GM23248 (cell line): ENCODE results near the gene FA2H. TPM values are rescaled to one million over a fixed set of nuclear protein-coding genes. Genes with fewer than 3 reads are reported as not detected.

Experiments
- DNase-seq: peaks from one replicate; pipeline ENCODE4 v3.0.0-alpha.2; 2015
- H2AFZ ChIP-seq: fragments of 200-600 bp; sonication (generic); 2 replicates; pipeline ENCODE4 v1.6.1; 2016; ENCODE audit warnings: antibody characterized with exemption
- H3F3A ChIP-seq: fragments of 200-600 bp; sonication (generic); 2 replicates; pipeline ENCODE4 v1.6.1; 2016; ENCODE audit warnings: mild to moderate bottlenecking, antibody characterized with exemption, mixed run types; ENCODE audit not compliant: insufficient read depth
- H3K27ac ChIP-seq: fragments of 200-600 bp; sonication (generic); 2 replicates; pipeline ENCODE4 v1.5.1; 2016; ENCODE audit warnings: mild to moderate bottlenecking
- H3K27me3 ChIP-seq: fragments of 200-600 bp; sonication (generic); replicated peaks from 2 replicates; pipeline ENCODE4 v1.6.1; 2016; ENCODE audit warnings: mild to moderate bottlenecking; ENCODE audit not compliant: insufficient read depth
- H3K36me3 ChIP-seq: fragments of 200-600 bp; sonication (generic); 2 replicates; pipeline ENCODE4 v1.6.1; 2016; ENCODE audit warnings: low read depth, mild to moderate bottlenecking
- H3K4me1 ChIP-seq: fragments of 200-600 bp; sonication (generic); 2 replicates; pipeline ENCODE4 v1.6.1; 2016; ENCODE audit warnings: mild to moderate bottlenecking; ENCODE audit not compliant: insufficient read depth
- H3K4me2 ChIP-seq: fragments of 200-600 bp; sonication (generic); one replicate; pipeline ENCODE4 v1.6.1; 2016; ENCODE audit warnings: mild to moderate bottlenecking; ENCODE audit not compliant: unreplicated experiment
- H3K4me3 ChIP-seq: fragments of 200-600 bp; sonication (generic); 2 replicates; pipeline ENCODE4 v1.5.1; 2016; ENCODE audit warnings: mild to moderate bottlenecking
- H3K79me2 ChIP-seq: fragments of 200-600 bp; sonication (generic); 2 replicates; pipeline ENCODE4 v1.6.1; 2016; ENCODE audit warnings: mild to moderate bottlenecking; ENCODE audit not compliant: insufficient read depth
- H3K9ac ChIP-seq: fragments of 200-600 bp; sonication (generic); 2 replicates; pipeline ENCODE4 v1.6.1; 2016; ENCODE audit warnings: mild to moderate bottlenecking
- H3K9me2 ChIP-seq: fragments of 200-600 bp; sonication (generic); 2 replicates; pipeline ENCODE4 v1.6.1; 2016; ENCODE audit warnings: mixed run types, mild to moderate bottlenecking, moderate library complexity; ENCODE audit not compliant: insufficient read depth
- H3K9me3 ChIP-seq: fragments of 200-600 bp; sonication (generic); one replicate; pipeline ENCODE4 v1.6.1; 2017; ENCODE audit warnings: low read depth
- H4K20me1 ChIP-seq: fragments of 200-600 bp; sonication (generic); 2 replicates; pipeline ENCODE4 v1.6.0; 2016; ENCODE audit not compliant: insufficient read depth
- EZH2 ChIP-seq: fragments of 200-600 bp; sonication (generic); IDR thresholded peaks from 2 replicates; pipeline ENCODE4 v1.6.1; 2018; ENCODE audit warnings: antibody characterized with exemption, mild to moderate bottlenecking; ENCODE audit not compliant: insufficient read depth, poor library complexity, severe bottlenecking
- EZH2phosphoT487 ChIP-seq: fragments of 200-600 bp; sonication (generic); IDR thresholded peaks from 2 replicates; pipeline ENCODE4 v1.6.1; 2018; ENCODE audit warnings: antibody characterized with exemption, moderate library complexity, mild to moderate bottlenecking, low read depth; ENCODE audit not compliant: insufficient read depth
- WGBS, 2 experiments: methylation state at CpG; one replicate each; pipeline ENCODE4 v1.1.6; 2015 to 2017; ENCODE audit warnings: low lambda C conversion rate in 2 of 2, low coverage in 1 of 2; ENCODE audit errors: missing lambda C conversion rate in 2 of 2; 5-methylcytosine and 5-hydroxymethylcytosine counted together
- in situ Hi-C: fragments of 300-500 bp; cut with MboI; formaldehyde crosslinking; loops from 2 replicates; pipeline ENCODE4 v1.15.0; 2020
- polyA plus RNA-seq: library from polyadenylated mRNA; unstranded; fragments of >200 nt; fragmentation: Nextera tagmentation; extraction: Ambion mirVana; gene quantifications from 2 replicates; pipeline ENCODE4 v1.2.1, GENCODE V29; 2016
- total RNA-seq: library from RNA; depleted of rRNA; stranded (reverse); fragments of >200 nt; shearing (Covaris generic); gene quantifications from 2 replicates; pipeline ENCODE4 v1.2.3, GENCODE V29; 2014

The FA2H gene
- total and polyA plus RNA-seq, 2 experiments from 2014 or later: not detected

- Histone ChIP-seq H2AFZ (no peak overlapping the region), H3K36me3 (no peaks in the 10 kb centered on the region), H3K9ac (no peak overlapping the region), H4K20me1 (no peaks in the 10 kb centered on the region), H3K4me2 (no peak overlapping the region), H3K4me1 (no peaks in the 10 kb centered on the region), H3K9me3 (no peaks in the 10 kb centered on the region), H3K4me3 (no peak overlapping the region), H3K79me2 (no peaks in the 10 kb centered on the region), H3K27me3 (peaks cover 26% of the 10 kb centered on the region), H3K27ac (no peak overlapping the region), H3F3A (no peaks in the 10 kb centered on the region), H3K9me2 (no peaks in the 10 kb centered on the region)
- TF ChIP-seq EZH2 (no peak), EZH2phosphoT487 (no peak)
- in situ Hi-C loops: no loop called here
- no peak for DNase-seq
- 54 to 61% methylated on average over 5 of the region's 5 CpGs for WGBS, 2 experiments
Observed at GRCh38 chr16:74752756-74753155, 21.9 kb downstream of the FA2H start.

GRCh38 chr16:74752258-74752657, 22.4 kb downstream of the FA2H start:
- Histone ChIP-seq H2AFZ (no peak overlapping the region), H3K4me1 (no peaks in the 10 kb centered on the region), H3K4me3 (no peak overlapping the region), H3K36me3 (no peaks in the 10 kb centered on the region), H3K27ac (no peak overlapping the region), H4K20me1 (no peaks in the 10 kb centered on the region), H3K9me3 (no peaks in the 10 kb centered on the region), H3K9me2 (no peaks in the 10 kb centered on the region), H3K9ac (no peak overlapping the region), H3K79me2 (no peaks in the 10 kb centered on the region), H3K4me2 (no peak overlapping the region), H3F3A (no peaks in the 10 kb centered on the region), H3K27me3 (peaks cover 23% of the 10 kb centered on the region)
- WGBS, 2 experiments: 61 to 62% methylated on average over 2 of the region's 2 CpGs
- DNase-seq: no peak
- no peak for TF ChIP-seq EZH2
- TF ChIP-seq EZH2phosphoT487: no peak
- in situ Hi-C loops: no loop called here

- H3K36me3 ChIP-seq: no peaks in the 10 kb centered on the region
- WGBS, 2 experiments: 83% methylated on average over 5 of the region's 5 CpGs
- no peak overlapping the region for H3K4me2 ChIP-seq
- H2AFZ ChIP-seq: no peak overlapping the region
- no peak overlapping the region for H3K4me3 ChIP-seq
- H3K27me3 ChIP-seq: peaks cover 18% of the 10 kb centered on the region
- DNase-seq: no peak
- no peaks in the 10 kb centered on the region for H3K4me1 ChIP-seq
- TF ChIP-seq EZH2: no peak
- no peak for TF ChIP-seq EZH2phosphoT487
- no peaks in the 10 kb centered on the region for H4K20me1 ChIP-seq
- no peak overlapping the region for H3K9ac ChIP-seq
- no peaks in the 10 kb centered on the region for H3K9me3 ChIP-seq
- no peaks in the 10 kb centered on the region for H3F3A ChIP-seq
- no peaks in the 10 kb centered on the region for H3K9me2 ChIP-seq
- in situ Hi-C loops: no loop called here
- H3K79me2 ChIP-seq: no peaks in the 10 kb centered on the region
- H3K27ac ChIP-seq: no peak overlapping the region
Observed at GRCh38 chr16:74751658-74752057, 23.0 kb downstream of the FA2H start.

GRCh38 chr16:74749291-74750055, 25.1 kb downstream of the FA2H start:
- Histone ChIP-seq H2AFZ (no peak overlapping the region), H3K27me3 (0 out of 2 replicates have a peak, but pooled peaks cover 2% of the 10 kb centered on the region), H3K9me3 (no peaks in the 10 kb centered on the region), H3K9me2 (no peaks in the 10 kb centered on the region), H3K4me2 (no peak overlapping the region), H3K4me3 (no peak overlapping the region), H3F3A (no peaks in the 10 kb centered on the region), H4K20me1 (no peaks in the 10 kb centered on the region), H3K9ac (no peak overlapping the region), H3K4me1 (no peaks in the 10 kb centered on the region), H3K36me3 (no peaks in the 10 kb centered on the region), H3K27ac (no peak overlapping the region), H3K79me2 (no peaks in the 10 kb centered on the region)
- TF ChIP-seq EZH2 (no peak), EZH2phosphoT487 (no peak)
- no peak for DNase-seq
- 32 to 40% methylated on average over 17 to 18 of the region's 20 CpGs for WGBS, 2 experiments
- in situ Hi-C loops: no loop called here

GRCh38 chr16:74748616-74749026, 26.0 kb downstream of the FA2H start:
- Histone ChIP-seq H3K9me3 (no peaks in the 10 kb centered on the region), H3K9ac (no peak overlapping the region), H3F3A (no peaks in the 10 kb centered on the region), H3K27me3 (no peaks in the 10 kb centered on the region), H3K4me1 (peaks cover 5% of the 10 kb centered on the region; the same call in 1 of the 2 replicates), H3K4me3 (no peak overlapping the region), H2AFZ (no peak overlapping the region), H3K36me3 (no peaks in the 10 kb centered on the region), H3K79me2 (no peaks in the 10 kb centered on the region), H3K27ac (no peak overlapping the region), H3K9me2 (no peaks in the 10 kb centered on the region), H4K20me1 (no peaks in the 10 kb centered on the region), H3K4me2 (no peak overlapping the region)
- in situ Hi-C loops: no loop called here
- TF ChIP-seq EZH2: no peak
- no peak for TF ChIP-seq EZH2phosphoT487
- 89 to 96% methylated on average over 10 to 19 of the region's 19 CpGs for WGBS, 2 experiments
- no peak for DNase-seq
